HepG2 (cell line): Measurements from ENCODE around the gene GALNT17. TPM values are rescaled to one million over a fixed set of nuclear protein-coding genes. Genes with fewer than 3 reads are reported as not detected.

Experiments used
- ATAC-seq: fragments of 200-7000 bp; cut with Tn5 transposase; 3 replicates; pipeline ENCODE4 v1.9.1; 2020; ENCODE audit warnings: mild to moderate bottlenecking, moderate library complexity
- BruUV-seq: library from RNA; stranded (reverse); fragments of 400-500 nt; replicated peaks from 2 replicates; lab custom pipeline; 2021; lab: Mats Ljungman, UMichigan
- CTCF ChIA-PET: fragments of 300-600 bp; formaldehyde crosslinking; extraction: SDS; loops from one replicate; lab custom pipeline; 2021; ENCODE audit warnings: low total read pairs, inconsistent platforms, low intra/inter-chr PET ratio; lab: Yijun Ruan, JAX
- POLR2A ChIA-PET: fragments of 350-600 bp; sonication (Branson Sonifier 250); formaldehyde crosslinking; loops from one replicate; lab custom pipeline; 2020; ENCODE audit warnings: antibody characterized with exemption, inconsistent platforms; lab: Yijun Ruan, JAX
- DNase-seq: peaks from one replicate; pipeline ENCODE4 v3.0.0-alpha.2; 2015; ENCODE audit warnings: low spot score
- FAIRE-seq: peaks from 3 replicates; lab custom pipeline; 2011; peaks lifted over from hg19 to GRCh38; lab: Jason Lieb, UNC
- H2AFZ ChIP-seq: one replicate; pipeline ENCODE4 v1.6.1; 2011; ENCODE audit warnings: low read length, inconsistent platforms
- H3K27ac ChIP-seq: fragments of 300-600 bp; 3 replicates; pipeline ENCODE4 v1.8.0; 2011; ENCODE audit warnings: mixed run types, mild to moderate bottlenecking, mixed read lengths, low read length, inconsistent platforms; ENCODE audit not compliant: insufficient read depth; ENCODE audit errors: extremely low read length
- H3K27me3 ChIP-seq, 2 experiments: fragments of 200-600 bp in 1 of 2; 2 replicates in 1 of 2; 3 replicates in 1 of 2; pipeline versions ENCODE4 v1.6.0 to v1.8.0; 2011; ENCODE audit warnings: low read length in 2 of 2, mild to moderate bottlenecking in 2 of 2, moderate library complexity in 2 of 2, inconsistent platforms in 1 of 2; ENCODE audit not compliant: insufficient read depth in 2 of 2, control insufficient read depth in 1 of 2
- H3K36me3 ChIP-seq, 2 experiments: fragments of 200-600 bp in 1 of 2; replicated peaks in 1 of 2; 2 replicates in 1 of 2; 3 replicates in 1 of 2; pipeline versions ENCODE4 v1.5.1 to v1.8.0; 2011; ENCODE audit warnings: low read length in 2 of 2, inconsistent platforms in 1 of 2; ENCODE audit not compliant: insufficient read depth in 2 of 2, control insufficient read depth in 1 of 2
- H3K4me1 ChIP-seq: 2 replicates; pipeline ENCODE4 v1.5.1; 2012; ENCODE audit warnings: low read length, inconsistent platforms; ENCODE audit not compliant: insufficient read depth
- H3K4me2 ChIP-seq: 2 replicates; pipeline ENCODE4 v1.6.0; 2011; ENCODE audit warnings: low read depth, low read length, inconsistent platforms
- H3K4me3 ChIP-seq, 3 experiments: fragments of 200-600 bp in 1 of 3; sonication (generic), shearing (Covaris generic) in 1 of 3; replicated peaks in 1 of 3; 2 replicates each; pipeline ENCODE4 v1.5.1; 2011 to 2016; ENCODE audit warnings: low read length in 3 of 3, inconsistent platforms in 2 of 3, low read depth in 2 of 3, mild to moderate bottlenecking in 2 of 3, control low read depth in 1 of 3, mixed read lengths in 1 of 3; ENCODE audit not compliant: insufficient read depth in 1 of 3
- H3K79me2 ChIP-seq: one replicate; pipeline ENCODE4 v1.6.1; 2011; ENCODE audit warnings: low read length, inconsistent platforms; ENCODE audit not compliant: insufficient read depth
- H3K9ac ChIP-seq: 2 replicates; pipeline ENCODE4 v1.6.0; 2011; ENCODE audit warnings: mild to moderate bottlenecking, low read depth, low read length, inconsistent platforms; ENCODE audit not compliant: insufficient read depth
- H3K9me3 ChIP-seq: 2 replicates; pipeline ENCODE4 v1.5.1; 2012; ENCODE audit warnings: mild to moderate bottlenecking, low read length
- H4K20me1 ChIP-seq: 2 replicates; pipeline ENCODE4 v1.6.0; 2011; ENCODE audit warnings: inconsistent platforms, mild to moderate bottlenecking, low read length, moderate library complexity; ENCODE audit not compliant: insufficient read depth
- CEBPB ChIP-seq: IDR thresholded peaks from 2 replicates; pipeline ENCODE4 v1.6.1; 2011; ENCODE audit warnings: low read depth, low read length, improper control_type of control experiment, borderline replicate concordance
- CREB3 ChIP-seq: sonication (generic); formaldehyde crosslinking; IDR thresholded peaks from 2 replicates; pipeline ENCODE4 v1.5.0; 2020; ENCODE audit warnings: missing genetic modification reagents
- E2F1 ChIP-seq: sonication (generic); formaldehyde crosslinking; IDR thresholded peaks from 2 replicates; pipeline ENCODE4 v1.5.0; 2020; ENCODE audit warnings: missing genetic modification reagents
- FOSL2 ChIP-seq: sonication (generic); formaldehyde crosslinking; IDR thresholded peaks from 2 replicates; pipeline ENCODE4 v1.4.0; 2020; ENCODE audit warnings: missing genetic modification reagents
- GABPB1 ChIP-seq: IDR thresholded peaks from 2 replicates; pipeline ENCODE4 v1.6.1; 2016; ENCODE audit warnings: mild to moderate bottlenecking, missing genetic modification reagents, moderate library complexity, missing compliant biosample characterization
- HBP1 ChIP-seq: IDR thresholded peaks from 2 replicates; pipeline ENCODE4 v1.6.1; 2016; ENCODE audit warnings: low read depth, control low read depth
- KLF16 ChIP-seq, 2 experiments: sonication (generic) in 1 of 2; formaldehyde crosslinking in 1 of 2; IDR thresholded peaks; 2 replicates each; pipeline versions ENCODE4 v1.6.1 to v1.8.0; 2016 to 2023; ENCODE audit warnings: missing genetic modification reagents in 2 of 2, missing compliant biosample characterization in 1 of 2
- SP5 ChIP-seq: IDR thresholded peaks from 2 replicates; pipeline ENCODE4 v1.6.1; 2016; ENCODE audit warnings: low read depth, borderline replicate concordance
- TCF7 ChIP-seq: sonication (generic); IDR thresholded peaks from 2 replicates; pipeline ENCODE4 v1.6.1; 2016; ENCODE audit warnings: antibody characterized with exemption, low read depth
- ZBTB8A ChIP-seq: sonication (generic); formaldehyde crosslinking; IDR thresholded peaks from 2 replicates; pipeline ENCODE4 v1.4.0; 2020; ENCODE audit warnings: mild to moderate bottlenecking, low read depth, missing genetic modification reagents, borderline replicate concordance
- ZC3H13 ChIP-seq: sonication (generic); formaldehyde crosslinking; IDR thresholded peaks from 2 replicates; pipeline ENCODE4 v1.8.1; 2023; ENCODE audit warnings: mild to moderate bottlenecking, missing genetic modification reagents, moderate library complexity
- ZNF33B ChIP-seq: sonication (generic); formaldehyde crosslinking; IDR thresholded peaks from 2 replicates; pipeline ENCODE4 v1.5.1; 2020; ENCODE audit warnings: mild to moderate bottlenecking, missing genetic modification reagents
- ZNF343 ChIP-seq: sonication (generic); formaldehyde crosslinking; IDR thresholded peaks from 2 replicates; pipeline ENCODE4 v1.4.0; 2020; ENCODE audit warnings: mild to moderate bottlenecking, missing genetic modification reagents
- ZNF710 ChIP-seq: sonication (generic); formaldehyde crosslinking; IDR thresholded peaks from 2 replicates; pipeline ENCODE4 v1.5.0; 2020; ENCODE audit warnings: mild to moderate bottlenecking, missing genetic modification reagents, borderline replicate concordance
- ZSCAN31 ChIP-seq: sonication (generic); formaldehyde crosslinking; IDR thresholded peaks from 2 replicates; pipeline ENCODE4 v1.5.0; 2020; ENCODE audit warnings: low read depth, mild to moderate bottlenecking, missing genetic modification reagents
- WGBS: methylation state at CpG from one replicate; pipeline ENCODE4 v1.1.6; 2017; ENCODE audit warnings: low lambda C conversion rate; 5-methylcytosine and 5-hydroxymethylcytosine counted together
- in situ Hi-C: cut with HindIII; loops from 2 replicates; pipeline ENCODE4 v1.10.0; 2017; ENCODE audit warnings: low pct_unique_long_range_greater_than_20kb; ENCODE audit not compliant: extremely low pct_ligation_motif_present
- intact Hi-C: fragments of 100-400 bp; cut with micrococcal nuclease; formaldehyde crosslinking; loops from one replicate; pipeline ENCODE4 v1.10.0; 2022; ENCODE audit not compliant: unreplicated experiment
- polyA plus RNA-seq, 8 experiments: library from polyadenylated mRNA; depleted of rRNA in 3 of 8; stranded (reverse) in 7 of 8; unstranded in 1 of 8; fragments of >200 nt; fragmentation: Illumina TruSeq in 4 of 8; extraction: Trizol in 4 of 8; gene quantifications; 2 replicates each; pipeline versions ENCODE4 v1.2.1 to v1.2.3, GENCODE V29; 2011 to 2016; ENCODE audit warnings: low read depth in 4 of 8, missing spikeins in 1 of 8, mixed read lengths in 1 of 8; ENCODE audit not compliant: insufficient read depth in 1 of 8
- total RNA-seq, 5 experiments: library from RNA; depleted of rRNA; stranded (reverse); fragments of >200 nt; fragmentation: Illumina TruSeq; extraction: Trizol; gene quantifications; 2 replicates each; pipeline ENCODE4 v1.2.3, GENCODE V29; 2016; ENCODE audit warnings: low read depth in 1 of 5
- TF ChIP-seq, protein P1 (sequence below): sonication (generic); formaldehyde crosslinking; IDR thresholded peaks from 2 replicates; pipeline ENCODE4 v1.4.0; 2020; ENCODE audit warnings: missing genetic modification reagents, low read depth, mild to moderate bottlenecking, borderline replicate concordance

Gene GALNT17
- total and polyA plus RNA-seq, 2 of the 13 experiments (the other 11 are each of a cell fraction or from before 2014, with no cell fraction given) = not detected

DNA sequence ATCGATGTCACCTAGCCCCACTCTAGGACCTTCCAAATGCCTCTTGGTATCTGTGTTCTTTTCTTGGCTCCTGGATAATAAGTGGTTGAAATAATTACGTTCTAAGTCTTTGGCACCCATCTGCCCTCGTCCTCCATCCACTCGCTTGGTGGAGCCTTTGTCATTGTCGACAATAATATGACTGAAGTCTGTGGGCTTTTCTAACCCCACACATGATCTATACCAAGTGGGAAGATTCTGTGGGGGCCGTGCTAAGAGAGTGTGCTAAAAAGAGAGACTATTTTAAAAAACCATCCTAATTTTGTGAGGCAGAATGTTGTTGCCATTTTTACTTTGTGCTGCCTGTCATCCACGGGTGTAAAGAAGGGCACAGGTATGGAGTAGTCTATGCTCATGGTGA, 113.1 kb downstream of the GALNT17 start (continued):
- TF ChIP-seq E2F1 (CRISPR knock-in tag) = no peak
- no peak for TF ChIP-seq HBP1 (CRISPR knock-in tag)
- TF ChIP-seq CEBPB = no peak
- no peak for TF ChIP-seq ZSCAN31
- no peak for TF ChIP-seq KLF16 (CRISPR knock-in tag; IDR thresholded peaks at IDR 0.05)
- TF ChIP-seq CREB3 (CRISPR knock-in tag) = no peak
- TF ChIP-seq TCF7 = no peak
- TF ChIP-seq, protein P1, sequence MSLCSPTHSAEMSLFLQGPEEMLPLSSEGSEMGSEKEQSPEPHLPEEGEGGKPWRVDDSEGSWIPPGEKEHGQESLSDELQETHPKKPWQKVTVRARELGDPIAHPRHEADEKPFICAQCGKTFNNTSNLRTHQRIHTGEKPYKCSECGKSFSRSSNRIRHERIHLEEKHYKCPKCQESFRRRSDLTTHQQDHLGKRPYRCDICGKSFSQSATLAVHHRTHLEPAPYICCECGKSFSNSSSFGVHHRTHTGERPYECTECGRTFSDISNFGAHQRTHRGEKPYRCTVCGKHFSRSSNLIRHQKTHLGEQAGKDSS = no peak
- no peak for TF ChIP-seq GABPB1
- no peak for TF ChIP-seq ZC3H13
- TF ChIP-seq, all 625 proteins: peak for 0

DNA sequence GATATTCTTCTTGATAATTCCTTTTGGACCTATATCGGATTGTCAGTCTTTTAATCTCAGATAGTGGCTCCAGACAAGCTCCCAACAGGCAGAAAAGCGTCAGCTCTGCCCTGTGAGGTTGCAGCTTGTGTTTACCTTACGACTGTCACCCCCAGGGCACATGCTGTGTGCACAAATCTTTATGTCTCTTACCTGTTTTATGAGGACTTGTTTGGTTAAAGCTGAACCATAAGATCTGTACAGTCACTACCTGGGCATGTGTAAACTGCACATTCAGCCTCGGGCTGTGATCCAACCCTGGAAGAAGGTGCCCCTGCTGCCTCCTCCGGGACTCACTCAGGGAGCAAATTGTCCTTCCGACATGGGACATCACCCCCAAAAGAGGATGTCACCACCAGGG, 119.8 kb downstream of the GALNT17 start:
- no peak overlapping the region for H3K4me3 ChIP-seq
- peaks cover 14% of the 10 kb centered on the region for H3K9me3 ChIP-seq
- no peaks in the 10 kb centered on the region for H3K4me1 ChIP-seq
- ChIA-PET POLR2A (no interaction called here), CTCF (no interaction called here)
- no peak overlapping the region for H2AFZ ChIP-seq
- no peak overlapping the region for H3K4me2 ChIP-seq
- intact Hi-C loops = no loop called here
- TF ChIP-seq FOSL2 (CRISPR knock-in tag) (no peak), ZNF33B (CRISPR knock-in tag) (no peak), ZNF710 (CRISPR knock-in tag) (no peak), SP5 (CRISPR knock-in tag) (no peak), ZBTB8A (CRISPR knock-in tag) (no peak), ZNF343 (CRISPR knock-in tag) (no peak)
- ATAC-seq = no peak
- no peak for DNase-seq
- H3K79me2 ChIP-seq = no peaks in the 10 kb centered on the region
- no peaks in the 10 kb centered on the region for H4K20me1 ChIP-seq
- H3K36me3 ChIP-seq = no peaks in the 10 kb centered on the region
- FAIRE-seq = no peak
- no peak overlapping the region for H3K9ac ChIP-seq
- no TSS peak for BruUV-seq
- WGBS = 0% methylated on average over 5 of the region's 6 CpGs
- in situ Hi-C loops = no loop called here
- no peak overlapping the region for H3K27ac ChIP-seq
- no peaks in the 10 kb centered on the region for H3K27me3 ChIP-seq
